Measurements from ENCODE around the gene OLFM1. TPM values are rescaled to one million over a fixed set of nuclear protein-coding genes. Genes with fewer than 3 reads are reported as not detected.

OLFM1 gene
- total RNA-seq (2014; rRNA removed; shearing (Covaris generic)): 0.06 TPM in 1 of 2 replicates, not detected in the other
- polyA plus RNA-seq (2015; cell fraction: cytosol; rRNA removed): 0.28 and 0.33 TPM in 2 replicates
- not detected in 2 replicates for polyA plus RNA-seq (2015; cell fraction: nucleus; rRNA removed)

- peak; percentile 32 for DNase-seq (ENCODE audit: low read depth)
These were observed at the start of gene OLFM1 for GRCh38 chr9:135087489-135087792. Gene OLFM1, plus strand, starts transcription at chr9:135087668. Its CDS starts 322 bp downstream, at chr9:135087990.

- no peak for DNase-seq (ENCODE audit: low read depth)
These were observed 49.1 kb upstream of the OLFM1 start for GRCh38 chr9:135038331-135038730.

- DNase-seq (ENCODE audit: low read depth): no peak
These were observed 48.6 kb upstream of the OLFM1 start for GRCh38 chr9:135038826-135039225.

GRCh38 chr9:135039266-135039870 lies 48.1 kb upstream of the OLFM1 start:
- DNase-seq (ENCODE audit: low read depth): no peak

- no peak for DNase-seq (ENCODE audit: low read depth)
These were observed 47.4 kb upstream of the OLFM1 start for GRCh38 chr9:135039916-135040645.

- DNase-seq (ENCODE audit: low read depth): no peak
These were observed 46.6 kb upstream of the OLFM1 start for GRCh38 chr9:135040892-135041291.

- no peak for DNase-seq (ENCODE audit: low read depth)
These were observed 44.1 kb upstream of the OLFM1 start for GRCh38 chr9:135043345-135043744.

GRCh38 chr9:135045264-135045927 lies 42.1 kb upstream of the OLFM1 start:
- no peak for DNase-seq (ENCODE audit: low read depth)

- DNase-seq (ENCODE audit: low read depth): no peak
These were observed 41.3 kb upstream of the OLFM1 start for GRCh38 chr9:135045928-135046738.

- DNase-seq (ENCODE audit: low read depth): no peak
These were observed 40.6 kb upstream of the OLFM1 start for GRCh38 chr9:135046739-135047350.

GRCh38 chr9:135047521-135047920 lies 39.9 kb upstream of the OLFM1 start:
- no peak for DNase-seq (ENCODE audit: low read depth)

GRCh38 chr9:135048046-135048757 lies 39.3 kb upstream of the OLFM1 start:
- DNase-seq (ENCODE audit: low read depth): no peak

GRCh38 chr9:135048758-135049444 lies 38.6 kb upstream of the OLFM1 start:
- DNase-seq (ENCODE audit: low read depth): no peak

- DNase-seq (ENCODE audit: low read depth): no peak
These were observed 38.0 kb upstream of the OLFM1 start for GRCh38 chr9:135049460-135049859.

- DNase-seq (ENCODE audit: low read depth): peak; percentile 31
These were observed 37.1 kb upstream of the OLFM1 start for GRCh38 chr9:135050072-135050990.

GRCh38 chr9:135051316-135052038 lies 36.0 kb upstream of the OLFM1 start:
- no peak for DNase-seq (ENCODE audit: low read depth)

- DNase-seq (ENCODE audit: low read depth): no peak
These were observed 34.3 kb upstream of the OLFM1 start for GRCh38 chr9:135053133-135053532.

GRCh38 chr9:135055181-135055580 lies 32.3 kb upstream of the OLFM1 start:
- DNase-seq (ENCODE audit: low read depth): no peak

Measured in HT1080 (cell line).